Kidney glomerular epithelial cell (primary cell): ENCODE results near the gene WNK1.
"Not testable (repeated sequence)": the region's sequence is repeated elsewhere in the genome, so short reads cannot be mapped to it uniquely, and the experiment has no call there.

Source experiments
- DNase-seq: peaks from one replicate; lab custom pipeline; 2025; lab: John Stamatoyannopoulos, UW

The WNK1 gene

DNA sequence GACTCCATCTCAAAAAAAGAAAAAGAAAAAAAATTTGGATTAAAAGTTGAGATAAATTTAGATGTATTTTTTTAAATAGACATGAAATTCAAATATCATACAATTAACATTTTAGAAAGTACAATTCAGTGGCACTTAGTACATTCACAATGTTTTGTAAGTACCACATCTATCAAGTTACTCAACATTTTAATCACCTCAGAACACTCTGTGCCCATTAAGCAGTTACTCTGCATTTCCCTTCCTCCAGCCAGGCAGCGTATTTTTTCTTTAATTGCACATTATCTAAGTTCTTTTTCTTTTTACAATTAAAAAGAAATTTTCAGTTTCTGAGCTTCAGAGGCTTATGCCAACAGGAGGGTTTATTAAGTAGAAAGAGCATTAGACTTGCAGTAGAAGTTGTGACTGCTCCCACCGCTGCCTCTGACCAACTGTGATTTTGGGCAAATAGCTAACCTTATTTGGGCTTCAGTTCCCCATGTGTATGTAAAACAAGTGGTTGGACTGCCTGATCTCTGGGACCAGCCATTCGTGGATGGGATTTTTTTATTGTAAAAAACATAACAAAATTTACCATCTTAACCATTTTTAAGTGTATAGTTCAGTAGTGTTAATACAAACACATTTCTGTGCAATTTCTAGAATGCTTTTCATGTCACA lies 65.7 kb downstream of the WNK1 start:
- DNase-seq = no peak

- no peak for DNase-seq
Measured at GRCh38 chr12:818733-819132, 66.4 kb downstream of the WNK1 start.

DNA sequence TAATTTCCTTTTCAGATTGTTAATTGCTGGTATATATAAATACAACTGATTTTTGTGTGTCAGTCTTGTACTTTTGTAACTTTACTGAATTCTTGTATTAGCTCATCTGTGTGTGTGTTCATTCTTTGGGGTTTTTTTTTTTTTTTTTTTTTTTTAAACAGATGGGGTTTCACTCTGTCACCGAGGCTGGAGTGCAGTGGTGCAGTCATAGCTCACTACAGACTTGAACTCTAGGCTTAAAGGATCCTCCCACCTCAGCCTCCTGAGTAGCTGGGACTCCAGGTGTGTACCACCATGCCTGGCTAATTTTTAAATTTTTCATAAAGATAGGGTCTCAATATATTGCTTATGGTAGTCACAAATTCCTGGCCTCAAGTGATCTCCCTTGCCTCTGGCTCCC lies 68.0 kb downstream of the WNK1 start:
- DNase-seq = no peak

- no peak for DNase-seq
Measured at GRCh38 chr12:823028-823698, 70.8 kb downstream of the WNK1 start.

DNA sequence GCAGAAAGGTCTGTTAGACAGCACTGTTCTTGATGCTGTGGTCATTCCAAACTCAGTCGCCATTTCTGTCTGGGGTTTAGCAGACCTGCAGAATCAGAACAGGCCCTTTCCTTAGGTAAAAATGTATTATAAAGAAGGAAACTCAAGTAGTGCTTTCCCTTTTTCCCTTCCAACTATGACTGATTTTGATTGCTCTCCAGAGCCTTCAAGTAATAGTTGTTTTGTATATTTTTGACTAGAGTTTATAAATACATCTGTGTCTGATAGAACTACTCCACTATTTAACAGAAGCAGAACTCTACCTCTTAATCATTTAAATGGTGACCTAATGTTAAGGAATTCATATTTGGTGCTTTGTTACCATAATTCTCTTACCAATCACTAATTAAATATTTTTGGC lies 74.0 kb downstream of the WNK1 start:
- no peak for DNase-seq

DNA sequence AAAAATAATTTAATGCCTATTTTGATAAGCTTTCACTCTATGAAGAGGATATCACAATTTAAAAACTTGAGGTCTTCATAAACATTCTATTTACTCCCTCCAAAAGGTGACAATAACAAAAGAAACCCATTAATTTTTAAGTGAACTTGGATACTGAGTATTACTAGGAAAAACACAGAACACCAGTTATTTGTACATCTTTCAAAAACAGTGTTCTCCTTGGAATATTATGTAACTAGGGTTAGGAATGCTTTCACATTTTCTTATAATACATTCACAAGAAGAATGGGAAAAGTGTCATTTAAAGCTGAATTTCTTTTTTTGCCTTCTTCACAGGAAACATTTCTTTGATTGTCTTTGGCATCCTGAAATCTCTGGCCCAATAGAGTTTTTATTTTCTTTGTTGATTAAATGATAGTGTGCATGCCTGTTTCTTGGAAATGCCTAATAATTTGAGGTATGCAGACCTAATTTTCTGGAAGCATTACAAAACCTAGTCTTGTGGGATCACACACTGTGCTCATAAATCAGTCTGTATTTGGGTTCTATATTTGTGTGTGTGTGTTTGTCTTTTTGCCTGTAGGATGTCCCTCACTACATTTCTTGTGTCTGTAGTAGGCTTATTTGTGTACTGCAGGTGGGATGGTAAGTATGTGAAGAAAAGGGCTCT lies 76.5 kb downstream of the WNK1 start:
- DNase-seq = no peak

DNA sequence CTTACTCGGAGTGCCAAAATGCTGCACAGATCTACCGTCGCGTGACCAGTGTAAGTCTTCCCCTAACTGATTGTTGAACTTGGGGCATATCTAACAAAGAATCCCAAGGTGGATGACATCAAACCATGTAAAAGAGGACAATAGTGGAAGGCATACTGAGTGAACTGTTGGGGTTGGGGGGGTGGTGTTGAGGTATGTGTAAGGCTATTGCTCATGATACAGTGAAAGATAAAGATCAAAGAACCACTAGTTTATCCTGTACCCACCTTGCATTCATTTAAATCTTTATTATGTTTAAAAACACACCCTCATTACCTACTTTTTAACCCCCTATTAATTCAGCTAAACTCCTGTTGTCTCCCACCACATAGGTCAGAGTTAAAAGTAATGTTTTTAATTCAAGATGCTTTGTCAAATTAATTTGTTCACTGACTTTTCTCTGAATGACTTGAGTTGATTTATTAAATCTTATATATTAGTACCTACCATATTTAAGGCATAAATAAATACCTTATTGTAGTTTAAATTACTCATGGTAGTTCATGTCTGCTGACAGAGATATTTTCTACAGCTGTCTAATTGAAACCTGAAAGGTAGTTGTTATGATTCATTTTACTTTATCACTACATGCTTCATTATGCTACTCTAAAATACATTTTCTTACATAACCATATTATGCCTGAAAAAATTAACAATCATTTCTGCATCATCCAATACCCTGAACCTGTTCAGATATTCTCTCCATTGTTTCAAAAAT lies 77.9 kb downstream of the WNK1 start:
- no peak for DNase-seq

DNA sequence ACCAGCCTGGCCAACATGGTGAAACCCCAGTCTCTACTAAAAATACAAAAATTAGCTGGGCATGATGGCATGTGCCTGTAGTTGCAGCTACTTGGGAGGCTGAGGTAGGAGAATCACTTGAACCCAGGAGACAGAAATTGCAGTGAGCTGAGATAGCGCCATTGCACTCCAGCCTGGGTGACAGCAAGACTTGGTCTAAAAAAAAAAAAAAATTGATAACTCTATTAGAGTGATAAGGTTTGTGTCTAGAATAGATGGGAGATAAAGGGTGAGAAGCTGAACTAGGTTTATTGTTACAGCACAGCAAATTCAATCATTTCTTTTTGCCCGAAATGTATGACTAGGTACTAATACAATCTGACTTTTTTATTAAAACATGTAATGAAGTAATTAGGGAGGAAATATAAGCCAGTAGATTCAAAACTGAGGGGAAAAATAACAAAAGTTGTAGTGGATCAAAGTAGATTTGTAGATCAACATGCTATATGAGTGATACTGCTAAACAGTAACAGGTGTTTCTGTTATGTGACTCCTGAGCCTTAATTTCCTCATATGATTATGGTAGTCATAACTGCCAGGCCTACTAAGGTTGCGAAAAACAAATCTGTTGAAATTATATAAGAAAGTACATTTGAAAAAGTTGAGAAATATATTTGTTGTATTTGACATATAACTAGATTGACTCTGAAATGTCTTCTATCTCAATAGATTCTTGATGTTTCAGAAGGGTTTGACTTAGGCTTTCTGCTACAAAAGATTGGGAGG lies 83.6 kb downstream of the WNK1 start:
- no peak for DNase-seq

DNA sequence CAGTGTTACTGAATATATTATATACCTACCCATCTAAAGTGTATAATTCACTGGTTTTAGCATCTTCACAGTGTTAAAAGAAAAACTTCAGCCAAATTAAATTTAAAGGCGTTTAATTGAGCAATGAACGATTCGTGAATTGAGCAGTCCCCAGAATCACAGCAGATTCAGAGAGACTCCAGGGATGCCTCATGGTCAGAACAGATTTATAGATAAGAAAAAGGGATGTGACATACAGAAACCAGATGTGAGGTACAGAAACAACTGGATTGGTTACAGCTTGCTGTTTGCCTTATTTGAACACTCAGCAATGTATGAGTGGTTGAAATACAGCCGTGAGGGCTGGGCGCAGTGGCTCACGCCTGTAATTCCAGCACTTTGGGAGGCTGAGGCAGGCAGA lies 84.6 kb downstream of the WNK1 start:
- DNase-seq = no peak

GRCh38 chr12:837548-837947 lies 85.2 kb downstream of the WNK1 start:
- DNase-seq = no peak

- no peak for DNase-seq
Measured at GRCh38 chr12:843609-844008, 91.2 kb downstream of the WNK1 start.

GRCh38 chr12:846421-846820 lies 94.0 kb downstream of the WNK1 start:
- peak; percentile 6 for DNase-seq

GRCh38 chr12:848173-848865 lies 95.9 kb downstream of the WNK1 start:
- no peak for DNase-seq

DNA sequence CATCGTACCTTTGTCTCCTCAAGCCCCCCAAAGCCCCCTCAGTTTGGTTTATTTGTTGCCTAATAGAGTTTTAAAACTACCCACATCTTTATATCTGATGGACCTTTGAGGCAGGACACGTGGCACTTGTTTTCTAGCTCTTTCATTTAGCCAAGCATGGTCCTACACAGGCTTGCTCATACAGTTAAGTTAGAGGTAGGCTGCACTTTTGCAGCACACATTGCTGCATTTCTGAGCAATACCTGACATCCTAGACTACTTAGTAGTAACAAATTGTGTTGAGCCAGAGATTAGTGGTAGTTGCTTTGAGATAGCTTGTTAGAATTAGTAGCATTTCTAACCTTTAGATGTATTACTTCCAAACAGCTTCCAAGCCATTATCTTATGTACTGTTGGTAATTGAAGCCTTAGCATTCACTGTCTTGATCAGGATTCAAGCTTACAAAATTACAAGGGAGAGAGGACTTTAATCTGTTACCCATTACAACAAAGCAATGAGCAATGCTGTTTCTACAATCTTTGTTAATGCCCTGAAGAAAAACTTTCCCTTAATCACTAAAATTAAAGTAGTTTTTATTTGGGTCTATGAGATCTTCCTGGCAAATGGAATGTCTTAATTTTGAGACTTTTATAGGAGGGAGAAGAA lies 96.6 kb downstream of the WNK1 start:
- DNase-seq = no peak

DNA sequence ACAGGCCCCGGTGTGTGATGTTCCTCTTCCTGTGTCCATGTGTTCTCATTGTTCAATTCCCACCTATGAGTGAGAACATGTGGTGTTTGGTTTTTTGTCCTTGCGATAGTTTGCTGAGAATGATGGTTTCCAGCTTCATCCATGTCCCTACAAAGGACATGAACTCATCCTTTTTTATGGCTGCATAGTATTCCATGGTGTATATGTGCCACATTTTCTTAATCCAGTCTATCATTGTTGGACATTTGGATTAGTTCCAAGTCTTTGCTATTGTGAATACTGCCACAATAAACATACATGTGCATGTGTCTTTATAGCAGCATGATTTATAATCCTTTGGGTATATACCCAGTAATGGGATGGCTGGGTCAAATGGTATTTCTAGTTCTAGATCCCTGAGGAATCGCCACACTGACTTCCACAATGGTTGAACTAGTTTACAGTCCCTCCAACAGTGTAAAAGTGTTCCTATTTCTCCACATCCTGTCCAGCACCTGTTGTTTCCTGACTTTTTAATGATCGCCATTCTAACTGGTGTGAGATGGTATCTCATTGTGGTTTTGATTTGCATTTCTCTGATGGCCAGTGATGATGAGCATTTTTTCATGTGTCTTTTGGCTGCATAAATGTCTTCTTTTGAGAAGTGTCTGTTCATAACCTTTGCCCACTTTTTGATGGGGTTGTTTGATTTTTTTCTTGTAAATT lies 97.5 kb downstream of the WNK1 start:
- DNase-seq = not testable (repeated sequence)

GRCh38 chr12:851343-851742 lies 99.0 kb downstream of the WNK1 start:
- DNase-seq = no peak

DNA sequence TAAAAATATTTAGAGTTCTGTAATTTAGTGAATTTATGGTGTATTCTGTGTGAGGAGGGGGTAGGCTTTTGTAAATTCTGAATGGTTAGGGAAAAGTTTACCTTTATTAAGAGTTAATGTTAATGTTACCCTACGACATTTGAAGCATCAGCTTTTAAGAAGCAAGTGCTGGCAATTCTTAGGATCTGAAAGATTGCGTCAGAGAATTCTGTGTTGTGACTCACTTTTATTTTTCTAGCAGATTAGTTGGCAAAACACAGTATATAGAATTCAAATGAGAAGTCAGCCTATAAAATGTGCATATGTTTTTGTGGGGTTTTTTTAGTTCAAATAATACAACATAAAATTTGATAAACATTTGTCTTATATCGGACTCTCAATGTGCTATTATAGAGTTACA lies 99.5 kb downstream of the WNK1 start:
- peak; percentile 7 for DNase-seq

DNA sequence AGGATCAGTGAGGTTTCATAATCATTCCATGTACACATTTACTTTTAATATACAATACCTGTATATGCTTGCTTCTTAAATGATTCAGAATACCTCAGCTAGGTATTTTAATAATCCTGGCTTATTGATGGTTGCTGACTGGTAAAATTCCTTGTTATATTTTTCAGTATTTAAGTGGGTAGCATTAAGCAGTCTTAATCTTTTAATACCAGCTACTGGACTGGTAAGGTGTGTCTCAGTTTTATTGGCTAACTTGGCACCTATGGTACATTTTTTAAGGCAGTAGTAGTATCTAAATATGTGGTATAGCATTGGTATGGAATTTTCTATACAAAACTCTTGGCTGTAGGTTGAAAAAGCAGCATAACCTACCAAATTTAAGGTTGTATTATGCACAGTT lies 100.5 kb downstream of the WNK1 start:
- no peak for DNase-seq

DNA sequence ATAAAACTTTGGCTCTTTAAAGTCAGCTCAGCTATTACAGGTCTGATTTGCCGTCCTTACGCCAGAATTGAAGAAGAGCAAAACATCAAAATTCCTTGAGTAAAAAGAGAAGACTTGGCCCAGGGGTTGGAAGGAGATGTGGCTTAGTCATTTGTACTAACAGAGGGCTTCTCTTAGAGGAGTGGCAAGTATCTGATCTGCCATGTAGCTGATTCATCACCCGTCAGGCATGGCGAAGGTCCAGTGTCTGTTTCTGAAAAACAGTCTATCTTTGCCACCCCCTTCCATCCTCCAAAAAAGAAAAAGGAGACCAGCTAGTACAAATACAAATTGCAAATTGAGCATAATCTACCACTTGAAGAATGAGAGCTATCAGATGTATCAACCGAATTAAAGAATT lies 105.2 kb downstream of the WNK1 start:
- peak; percentile 32 for DNase-seq

GRCh38 chr12:862303-862911 lies 110.0 kb downstream of the WNK1 start:
- DNase-seq = no peak
